Astrocyte (in vitro differentiated cells and primary cell): ENCODE results near the gene SGCD. TPM values are rescaled to one million over a fixed set of nuclear protein-coding genes. Genes with fewer than 3 reads are reported as not detected.

Experiments used
- DNase-seq: peaks from one replicate; pipeline ENCODE4 v3.0.0-alpha.2; 2010; ENCODE audit warnings: low read depth
- FAIRE-seq: peaks from 2 replicates; lab custom pipeline; 2011; peaks lifted over from hg19 to GRCh38; lab: Jason Lieb, UNC
- H2AFZ ChIP-seq: 2 replicates; pipeline ENCODE4 v1.6.0; 2012; ENCODE audit warnings: low read depth, low read length, inconsistent platforms
- H3K27ac ChIP-seq: 2 replicates; pipeline ENCODE4 v1.5.1; 2011; ENCODE audit warnings: low read depth, low read length, inconsistent platforms
- H3K27me3 ChIP-seq: 2 replicates; pipeline ENCODE4 v1.6.0; 2011; ENCODE audit warnings: low read length, inconsistent platforms; ENCODE audit not compliant: insufficient read depth
- H3K36me3 ChIP-seq: 2 replicates; pipeline ENCODE4 v1.5.1; 2011; ENCODE audit warnings: low read length, inconsistent platforms; ENCODE audit not compliant: insufficient read depth
- H3K4me1 ChIP-seq: 2 replicates; pipeline ENCODE4 v1.5.1; 2011; ENCODE audit warnings: low read length, inconsistent platforms; ENCODE audit not compliant: insufficient read depth
- H3K4me2 ChIP-seq: 2 replicates; pipeline ENCODE4 v1.6.0; 2012; ENCODE audit warnings: low read length, inconsistent platforms
- H3K4me3 ChIP-seq: 2 replicates; pipeline ENCODE4 v1.5.1; 2011; ENCODE audit warnings: low read depth, mild to moderate bottlenecking, low read length, inconsistent platforms; ENCODE audit not compliant: insufficient read depth
- H3K79me2 ChIP-seq: 2 replicates; pipeline ENCODE4 v1.6.0; 2012; ENCODE audit warnings: mild to moderate bottlenecking, low read length, inconsistent platforms; ENCODE audit not compliant: insufficient read depth
- H3K9ac ChIP-seq: 2 replicates; pipeline ENCODE4 v1.6.0; 2012; ENCODE audit warnings: mild to moderate bottlenecking, low read length, inconsistent platforms
- H3K9me3 ChIP-seq: 2 replicates; pipeline ENCODE4 v1.5.1; 2012; ENCODE audit warnings: low read depth, mild to moderate bottlenecking, low read length, inconsistent platforms; ENCODE audit not compliant: insufficient read depth
- H4K20me1 ChIP-seq: 2 replicates; pipeline ENCODE4 v1.6.0; 2012; ENCODE audit warnings: low read length, inconsistent platforms; ENCODE audit not compliant: insufficient read depth
- H3K27ac Mint-ChIP-seq: one replicate; pipeline ENCODE4 v1.8.0; 2021; ENCODE audit warnings: mild to moderate bottlenecking, mixed read lengths; ENCODE audit not compliant: unreplicated experiment
- H3K27me3 Mint-ChIP-seq: one replicate; pipeline ENCODE4 v1.8.0; 2021; ENCODE audit warnings: low read depth, mixed read lengths; ENCODE audit not compliant: unreplicated experiment
- H3K36me3 Mint-ChIP-seq: one replicate; pipeline ENCODE4 v1.8.0; 2021; ENCODE audit warnings: low read depth, mixed read lengths; ENCODE audit not compliant: unreplicated experiment
- H3K4me1 Mint-ChIP-seq: one replicate; pipeline ENCODE4 v1.8.0; 2021; ENCODE audit warnings: low read depth, mixed read lengths; ENCODE audit not compliant: unreplicated experiment
- H3K4me3 Mint-ChIP-seq: one replicate; pipeline ENCODE4 v1.8.0; 2021; ENCODE audit warnings: mild to moderate bottlenecking, moderate library complexity, mixed read lengths; ENCODE audit not compliant: unreplicated experiment
- H3K9me3 Mint-ChIP-seq: one replicate; pipeline ENCODE4 v1.8.0; 2021; ENCODE audit warnings: mild to moderate bottlenecking, mixed read lengths; ENCODE audit not compliant: unreplicated experiment
- CTCF ChIP-seq: IDR thresholded peaks from 2 replicates; pipeline ENCODE4 v1.5.1; 2011; ENCODE audit warnings: low read depth, mild to moderate bottlenecking, inconsistent platforms, low read length, moderate library complexity; ENCODE audit not compliant: insufficient read depth
- EZH2 ChIP-seq: IDR thresholded peaks from 2 replicates; pipeline ENCODE4 v1.6.1; 2012; ENCODE audit warnings: mild to moderate bottlenecking, low read length, inconsistent platforms; ENCODE audit not compliant: insufficient read depth
- total RNA-seq: library from RNA; stranded (reverse); gene quantifications from 2 replicates; pipeline ENCODE4 v1.2.1, GENCODE V29; 2021

Gene SGCD
- total RNA-seq, 1 donor from 2014 or later: 2.9 TPM

GRCh38 chr5:156686796-156687195 is 359.8 kb downstream of the SGCD start:
- no peak overlapping the region for H3K27ac Mint-ChIP-seq
- Histone ChIP-seq H3K4me1 (no peaks in the 10 kb centered on the region), H4K20me1 (no peaks in the 10 kb centered on the region)

GRCh38 chr5:156687514-156687913 is 360.6 kb downstream of the SGCD start:
- Histone ChIP-seq H3K4me1 (no peaks in the 10 kb centered on the region), H3K4me3 (no peak overlapping the region), H3K9ac (no peak overlapping the region), H3K27me3 (peaks cover 3% of the 10 kb centered on the region), H3K9me3 (no peaks in the 10 kb centered on the region), H3K4me2 (no peak overlapping the region), H3K27ac (no peak overlapping the region), H4K20me1 (no peaks in the 10 kb centered on the region), H3K79me2 (no peaks in the 10 kb centered on the region), H3K36me3 (no peaks in the 10 kb centered on the region), H2AFZ (no peak overlapping the region)
- Mint-ChIP-seq H3K4me3 (no peak overlapping the region), H3K36me3 (no peaks in the 10 kb centered on the region), H3K27me3 (no peaks in the 10 kb centered on the region), H3K4me1 (peaks cover under 1% of the 10 kb centered on the region), H3K27ac (no peak overlapping the region), H3K9me3 (no peaks in the 10 kb centered on the region)
- TF ChIP-seq EZH2: no peak
- no peak for TF ChIP-seq CTCF
- DNase-seq (no peak), FAIRE-seq (no peak)

More at GRCh38 chr5:156686796-156687195, 359.8 kb downstream of the SGCD start:
- FAIRE-seq (no peak), DNase-seq (no peak)
- no peak overlapping the region for H3K4me3 ChIP-seq
- H3K9me3 ChIP-seq: no peaks in the 10 kb centered on the region
- no peak overlapping the region for H3K4me2 ChIP-seq
- H3K9ac ChIP-seq: no peak overlapping the region
- peaks cover 3% of the 10 kb centered on the region for H3K4me1 Mint-ChIP-seq
- TF ChIP-seq EZH2: no peak
- TF ChIP-seq CTCF: no peak
- H3K9me3 Mint-ChIP-seq: no peaks in the 10 kb centered on the region
- no peaks in the 10 kb centered on the region for H3K36me3 ChIP-seq
- H3K27me3 ChIP-seq: peaks cover 3% of the 10 kb centered on the region
- no peak overlapping the region for H3K27ac ChIP-seq
- no peak overlapping the region for H2AFZ ChIP-seq
- no peaks in the 10 kb centered on the region for H3K79me2 ChIP-seq
- no peaks in the 10 kb centered on the region for H3K36me3 Mint-ChIP-seq
- H3K27me3 Mint-ChIP-seq: no peaks in the 10 kb centered on the region
- no peak overlapping the region for H3K4me3 Mint-ChIP-seq

- Mint-ChIP-seq H3K9me3 (peaks cover 2% of the 10 kb centered on the region), H3K4me3 (no peak overlapping the region), H3K4me1 (no peaks in the 10 kb centered on the region), H3K36me3 (no peaks in the 10 kb centered on the region), H3K27ac (no peak overlapping the region), H3K27me3 (no peaks in the 10 kb centered on the region)
- H3K9me3 ChIP-seq: no peaks in the 10 kb centered on the region
- H4K20me1 ChIP-seq: no peaks in the 10 kb centered on the region
- H3K9ac ChIP-seq: no peak overlapping the region
- H3K4me1 ChIP-seq: no peaks in the 10 kb centered on the region
- TF ChIP-seq EZH2 (no peak), CTCF (no peak)
- no peaks in the 10 kb centered on the region for H3K36me3 ChIP-seq
- H3K79me2 ChIP-seq: no peaks in the 10 kb centered on the region
- no peak overlapping the region for H3K27ac ChIP-seq
- no peak overlapping the region for H3K4me3 ChIP-seq
- H3K4me2 ChIP-seq: no peak overlapping the region
- FAIRE-seq (no peak), DNase-seq (no peak)
- peaks cover 3% of the 10 kb centered on the region for H3K27me3 ChIP-seq
- no peak overlapping the region for H2AFZ ChIP-seq
Observed at GRCh38 chr5:156691572-156691971, 364.6 kb downstream of the SGCD start.
